GM13977 (cell line): Measurements from ENCODE around the gene GTF3C5.

Experiments used
- DNase-seq: peaks from one replicate; pipeline ENCODE4 v3.0.0; 2012; ENCODE audit warnings: low spot score
- CTCF ChIP-seq: IDR thresholded peaks from 2 replicates; pipeline ENCODE4 v1.5.1; 2012; ENCODE audit warnings: mild to moderate bottlenecking, control low read depth; ENCODE audit not compliant: insufficient read depth; ENCODE audit errors: extremely low read depth, missing control alignments
- in situ Hi-C: fragments of 300-500 bp; cut with MboI; formaldehyde crosslinking; loops from one replicate; pipeline ENCODE4 v1.12.0; 2022; ENCODE audit warnings: low sequenced_read_pairs, low pct_unique_long_range_greater_than_20kb, mixed read lengths, inconsistent platforms; ENCODE audit not compliant: unreplicated experiment

The GTF3C5 gene

DNA sequence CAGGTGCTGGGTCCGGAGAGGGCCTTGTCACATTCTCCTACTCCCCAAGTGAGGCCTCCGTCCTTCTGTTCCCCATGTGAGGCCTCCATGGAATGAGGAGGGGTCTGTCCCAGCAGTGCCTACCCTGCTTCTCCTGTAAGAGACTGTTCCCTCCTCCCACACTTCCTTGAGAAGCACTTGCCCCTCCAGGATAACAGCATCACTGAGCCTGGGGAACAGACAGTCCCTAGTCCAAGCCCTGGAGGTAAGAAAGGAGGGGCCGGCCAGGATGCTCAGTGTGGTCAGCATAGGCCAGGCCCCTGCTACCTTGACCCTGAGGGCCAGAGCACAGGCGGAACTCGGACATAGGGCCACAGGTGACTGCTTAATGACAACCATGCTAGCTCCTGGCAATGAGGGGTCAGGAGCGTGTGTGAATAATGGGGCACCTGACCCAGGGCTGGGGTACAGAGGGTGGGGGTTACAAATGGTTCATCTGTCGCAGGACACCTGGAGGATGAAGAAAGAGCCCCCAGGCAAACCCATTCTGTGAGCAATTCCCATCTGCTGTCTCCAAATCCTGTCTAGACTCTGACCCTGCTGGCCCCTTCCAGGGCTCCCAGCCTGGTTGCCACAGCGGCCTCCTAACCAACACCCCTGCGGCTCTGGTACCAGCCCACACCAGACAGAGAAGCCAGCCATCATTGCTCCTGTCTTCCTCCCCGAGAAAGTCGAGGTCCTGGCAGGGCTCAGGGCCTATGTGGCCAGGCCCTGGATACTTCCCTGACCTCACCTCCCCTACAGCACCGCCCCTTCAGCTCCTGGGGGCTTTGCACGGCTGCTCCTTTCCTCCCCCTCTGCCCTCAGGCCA lies 69.9 kb downstream of the GTF3C5 start:
- TF ChIP-seq CTCF: no peak
- in situ Hi-C loops: no loop called here
- DNase-seq: no peak

DNA sequence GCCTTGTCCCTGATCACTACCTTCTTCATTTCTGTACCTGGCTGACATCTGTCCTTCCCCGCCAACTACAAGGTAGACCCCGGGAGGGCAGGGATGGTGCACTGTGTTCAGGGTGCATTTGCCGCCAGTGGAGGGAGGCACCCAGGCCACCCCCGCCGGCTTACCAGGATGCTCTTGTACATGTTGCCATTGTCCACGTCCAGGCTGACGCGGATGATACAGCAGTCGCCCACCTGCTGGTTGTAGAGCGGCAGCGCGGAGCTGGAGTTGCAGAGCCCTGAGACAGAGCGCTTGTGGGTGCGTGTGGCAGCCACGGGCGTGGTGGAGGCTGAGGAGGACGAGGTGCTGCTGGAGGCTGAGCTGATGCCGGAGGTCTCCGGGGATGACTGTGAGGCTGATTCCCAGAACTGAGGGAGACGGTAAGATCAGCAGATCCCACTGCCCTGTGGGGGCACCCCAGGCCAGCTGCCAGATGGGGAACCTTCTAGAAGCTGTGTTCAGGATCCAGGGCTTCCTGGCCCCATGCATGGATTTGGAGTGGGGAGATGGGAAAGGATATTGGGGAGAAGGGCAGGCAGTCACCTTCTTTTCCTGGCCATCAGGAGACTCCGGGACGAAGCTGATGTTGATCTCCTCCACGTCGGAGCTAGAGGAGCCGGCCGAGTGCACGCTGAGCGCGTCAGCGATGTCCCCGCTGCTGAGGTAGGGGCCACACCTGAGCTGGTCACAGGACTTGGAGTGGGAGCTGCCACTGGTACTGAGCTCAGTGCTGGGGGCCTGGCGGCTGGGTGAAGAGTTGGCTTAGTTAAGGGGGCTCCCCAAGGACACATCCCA lies 70.8 kb downstream of the GTF3C5 start:
- in situ Hi-C loops: no loop called here
- no peak for TF ChIP-seq CTCF
- no peak for DNase-seq

DNA sequence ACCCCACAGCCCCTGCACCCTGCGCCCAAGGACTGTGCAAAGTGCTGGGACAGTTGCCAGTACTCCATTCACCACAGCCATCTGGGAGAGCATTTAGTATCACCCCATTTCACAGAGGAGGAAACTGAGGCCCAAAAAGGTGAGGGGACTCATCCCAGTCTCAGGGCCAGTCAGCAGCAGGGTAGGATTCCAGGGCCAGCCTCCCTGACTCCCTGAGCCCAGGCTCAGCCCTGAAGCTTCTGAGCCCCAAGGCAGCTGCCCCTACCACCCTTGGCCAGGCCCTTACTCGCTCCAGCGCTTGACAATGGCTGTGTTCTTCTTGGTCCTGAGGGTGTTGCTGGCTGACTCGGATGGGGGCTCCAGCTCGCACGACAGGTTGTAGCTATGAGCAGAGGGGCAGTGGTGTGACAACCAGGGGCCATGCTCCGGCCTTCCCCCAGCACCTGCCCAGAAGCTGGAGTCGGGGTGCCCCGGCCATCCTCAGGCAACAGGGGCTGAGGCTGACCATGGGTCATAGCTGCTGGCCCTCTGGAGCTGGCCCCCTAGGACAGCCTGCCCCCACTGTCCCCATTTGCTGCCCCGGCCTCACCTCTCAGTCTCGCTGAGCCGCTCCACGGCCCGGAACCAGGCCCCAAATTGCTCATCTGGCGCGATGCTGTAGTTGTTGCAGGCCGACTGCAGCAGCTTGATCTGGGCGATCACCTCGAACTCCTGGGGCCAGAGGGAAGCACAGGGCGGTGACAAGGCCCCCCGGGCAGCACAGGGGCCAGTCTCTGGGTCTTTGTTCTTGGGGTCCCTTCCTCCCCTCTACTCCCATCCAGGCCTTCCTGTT lies 71.6 kb downstream of the GTF3C5 start:
- in situ Hi-C loops: no loop called here
- DNase-seq: no peak

GRCh38 chr9:133103183-133103986 lies 72.6 kb downstream of the GTF3C5 start:
- DNase-seq: peak; percentile 77
- peak; percentile 88 for TF ChIP-seq CTCF
- in situ Hi-C loops: no loop called here

More for the DNA sequence above, 71.6 kb downstream of the GTF3C5 start:
- no peak for TF ChIP-seq CTCF

DNA sequence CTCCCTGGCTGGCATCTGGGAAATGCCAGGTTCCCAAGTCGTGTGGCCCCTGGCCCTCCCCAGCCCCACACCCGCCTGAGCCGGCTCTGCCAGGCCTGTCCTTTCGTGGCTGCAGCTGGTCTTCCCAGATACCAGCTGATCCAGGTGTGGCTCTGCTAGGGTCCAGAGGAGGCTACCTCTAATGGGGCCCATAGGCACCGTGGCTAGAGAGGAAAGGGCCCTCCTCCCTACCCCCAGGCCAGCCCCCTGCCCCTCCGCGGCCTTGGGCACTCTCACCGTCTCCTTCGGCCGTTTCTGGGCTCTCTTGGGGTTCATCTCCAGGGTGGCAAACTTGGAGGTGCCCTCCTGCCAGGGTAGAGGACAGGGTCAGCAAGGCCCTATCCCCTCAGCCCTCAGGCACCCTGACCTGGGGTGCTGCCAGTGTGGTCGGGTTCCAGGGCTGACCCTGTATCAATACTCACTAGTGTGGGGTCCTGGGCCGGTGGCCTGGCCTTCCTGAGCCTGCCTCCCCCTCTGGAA lies 73.2 kb downstream of the GTF3C5 start:
- in situ Hi-C loops: no loop called here
- DNase-seq: no peak
- no peak for TF ChIP-seq CTCF
